PC-9 (cell line): Measurements from ENCODE around the gene TNFSF4. TPM values are rescaled to one million over a fixed set of nuclear protein-coding genes. Genes with fewer than 3 reads are reported as not detected.
"Not testable (repeated sequence)": the region's sequence is repeated elsewhere in the genome, so short reads cannot be mapped to it uniquely, and the experiment has no call there.

Experiments used
- BruUV-seq: library from RNA; stranded (reverse); fragments of 400-500 nt; replicated peaks from 2 replicates; lab custom pipeline; 2021; lab: Mats Ljungman, UMichigan
- CTCF ChIA-PET: fragments of 300-600 bp; sonication (Branson Sonifier 250); formaldehyde crosslinking; loops from one replicate; lab custom pipeline; 2022; ENCODE audit warnings: antibody characterized with exemption; lab: Charles Lee
- POLR2A ChIA-PET: fragments of 300-600 bp; sonication (Branson Sonifier 250); formaldehyde crosslinking; loops from one replicate; lab custom pipeline; 2022; ENCODE audit warnings: antibody characterized with exemption; ENCODE audit not compliant: unreplicated experiment; lab: Charles Lee
- DNase-seq, 2 experiments: peaks; one replicate each; pipeline versions ENCODE4 v3.0.0 to v3.0.0-alpha.2; 2015 to 2022; ENCODE audit warnings: mixed read lengths in 1 of 2
- H2AFZ ChIP-seq: fragments of 200-600 bp; sonication (generic); 2 replicates; pipeline ENCODE4 v1.8.1; 2017; ENCODE audit warnings: antibody characterized with exemption
- H3F3A ChIP-seq: fragments of 200-600 bp; sonication (generic); 2 replicates; pipeline ENCODE4 v1.8.1; 2017; ENCODE audit warnings: antibody characterized with exemption, mild to moderate bottlenecking, low read depth; ENCODE audit not compliant: insufficient read depth
- H3K27ac ChIP-seq: fragments of 200-600 bp; sonication (generic); 2 replicates; pipeline ENCODE4 v1.6.1; 2016; ENCODE audit warnings: mixed run types
- H3K27me3 ChIP-seq: fragments of 200-600 bp; sonication (generic); 2 replicates; pipeline ENCODE4 v1.6.1; 2016; ENCODE audit warnings: low read depth, mixed run types; ENCODE audit not compliant: insufficient read depth
- H3K36me3 ChIP-seq: fragments of 200-600 bp; sonication (generic); 2 replicates; pipeline ENCODE4 v1.6.1; 2016; ENCODE audit warnings: low read depth, mixed run types
- H3K4me1 ChIP-seq: fragments of 200-600 bp; sonication (generic); replicated peaks from 2 replicates; pipeline ENCODE4 v1.6.1; 2016; ENCODE audit warnings: mixed run types; ENCODE audit not compliant: insufficient read depth
- H3K4me2 ChIP-seq: fragments of 200-600 bp; sonication (generic); 2 replicates; pipeline ENCODE4 v1.6.1; 2017; ENCODE audit warnings: mixed run types
- H3K4me3 ChIP-seq: fragments of 200-600 bp; sonication (generic); 2 replicates; pipeline ENCODE4 v1.6.1; 2016; ENCODE audit warnings: mixed run types
- H3K79me2 ChIP-seq: fragments of 200-600 bp; sonication (generic); 2 replicates; pipeline ENCODE4 v1.6.1; 2017; ENCODE audit warnings: low read depth, mixed run types
- H3K9me2 ChIP-seq: fragments of 200-600 bp; sonication (generic); 2 replicates; pipeline ENCODE4 v1.8.1; 2017; ENCODE audit warnings: mild to moderate bottlenecking; ENCODE audit not compliant: insufficient read depth
- H3K9me3 ChIP-seq: fragments of 200-600 bp; sonication (generic); 2 replicates; pipeline ENCODE4 v1.8.1; 2016; ENCODE audit warnings: low read depth; ENCODE audit not compliant: insufficient read depth
- H4K20me1 ChIP-seq: fragments of 200-600 bp; sonication (generic); 2 replicates; pipeline ENCODE4 v1.8.1; 2017; ENCODE audit not compliant: insufficient read depth
- EZH2 ChIP-seq: fragments of 200-600 bp; sonication (generic); IDR thresholded peaks from 2 replicates; pipeline ENCODE4 v1.8.0; 2017; ENCODE audit warnings: antibody characterized with exemption, low read depth
- intact Hi-C: fragments of 100-400 bp; cut with micrococcal nuclease; formaldehyde crosslinking; loops from one replicate; pipeline ENCODE4 v1.10.0; 2022; ENCODE audit not compliant: unreplicated experiment
- total RNA-seq: library from RNA; stranded (reverse); gene quantifications from 2 replicates; pipeline ENCODE4 v1.2.3, GENCODE V29; 2021
- TF ChIP-seq, protein P1 (sequence below): fragments of 200-600 bp; sonication (generic); conservative IDR thresholded peaks from 2 replicates; pipeline ENCODE4 v1.6.1; 2017; ENCODE audit warnings: mixed run types, antibody characterized with exemption, mild to moderate bottlenecking, moderate library complexity

The TNFSF4 gene
- total RNA-seq, 1 experiment from 2014 or later, result 1.5 TPM

DNA sequence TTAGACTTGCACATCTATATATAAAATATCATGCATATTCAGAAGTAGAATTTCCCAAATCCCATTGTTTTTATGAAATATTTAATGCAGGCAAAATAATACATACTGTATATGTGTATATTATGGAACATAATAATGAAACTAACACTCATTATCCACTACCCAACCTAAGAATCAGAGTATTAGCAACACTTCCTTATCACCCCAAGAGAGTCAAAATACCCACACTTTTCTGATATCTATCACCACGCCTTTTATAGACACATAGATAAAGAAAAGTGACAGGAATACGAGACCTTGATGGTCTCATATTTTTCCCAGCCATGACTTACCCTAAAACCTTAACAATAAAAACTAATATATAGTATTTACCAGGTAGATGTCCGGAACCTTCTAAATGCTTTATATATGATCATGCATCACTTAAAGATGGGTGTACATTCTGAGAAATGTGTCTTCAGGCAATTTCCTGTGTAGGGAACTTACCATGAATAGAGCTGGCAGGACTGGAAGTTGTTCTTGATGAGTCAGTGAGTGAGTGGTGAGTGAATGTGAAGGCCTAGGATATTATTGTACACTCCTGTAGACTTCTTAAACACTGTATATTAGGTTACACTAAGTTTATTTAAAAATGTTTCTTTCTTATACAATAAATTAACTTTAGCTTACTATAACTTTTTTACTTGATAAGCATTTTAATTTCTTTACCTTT, 45.5 kb downstream of the TNFSF4 start:
- H3K4me3 ChIP-seq, result no peak overlapping the region
- no TSS peak for BruUV-seq
- POLR2A ChIA-PET, result interaction anchor here (0.7 kb wide), 1 partner anchor 17 kb away, joined by 3 read pairs; no protein-coding TSS in a partner anchor
- H3K4me1 ChIP-seq, result no peaks in the 10 kb centered on the region
- H4K20me1 ChIP-seq, result no peaks in the 10 kb centered on the region
- TF ChIP-seq, protein P1, sequence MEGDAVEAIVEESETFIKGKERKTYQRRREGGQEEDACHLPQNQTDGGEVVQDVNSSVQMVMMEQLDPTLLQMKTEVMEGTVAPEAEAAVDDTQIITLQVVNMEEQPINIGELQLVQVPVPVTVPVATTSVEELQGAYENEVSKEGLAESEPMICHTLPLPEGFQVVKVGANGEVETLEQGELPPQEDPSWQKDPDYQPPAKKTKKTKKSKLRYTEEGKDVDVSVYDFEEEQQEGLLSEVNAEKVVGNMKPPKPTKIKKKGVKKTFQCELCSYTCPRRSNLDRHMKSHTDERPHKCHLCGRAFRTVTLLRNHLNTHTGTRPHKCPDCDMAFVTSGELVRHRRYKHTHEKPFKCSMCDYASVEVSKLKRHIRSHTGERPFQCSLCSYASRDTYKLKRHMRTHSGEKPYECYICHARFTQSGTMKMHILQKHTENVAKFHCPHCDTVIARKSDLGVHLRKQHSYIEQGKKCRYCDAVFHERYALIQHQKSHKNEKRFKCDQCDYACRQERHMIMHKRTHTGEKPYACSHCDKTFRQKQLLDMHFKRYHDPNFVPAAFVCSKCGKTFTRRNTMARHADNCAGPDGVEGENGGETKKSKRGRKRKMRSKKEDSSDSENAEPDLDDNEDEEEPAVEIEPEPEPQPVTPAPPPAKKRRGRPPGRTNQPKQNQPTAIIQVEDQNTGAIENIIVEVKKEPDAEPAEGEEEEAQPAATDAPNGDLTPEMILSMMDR, result no peak
- no peak for TF ChIP-seq EZH2
- H3K9me3 ChIP-seq, result no peaks in the 10 kb centered on the region
- CTCF ChIA-PET, result no interaction called here
- no peaks in the 10 kb centered on the region for H3K9me2 ChIP-seq
- no peak overlapping the region for H3K4me2 ChIP-seq
- H2AFZ ChIP-seq, result no peak overlapping the region
- H3K79me2 ChIP-seq, result no peaks in the 10 kb centered on the region
- H3K27me3 ChIP-seq, result no peaks in the 10 kb centered on the region
- no peak overlapping the region for H3K27ac ChIP-seq
- intact Hi-C loops, result no loop called here
- H3K36me3 ChIP-seq, result no peaks in the 10 kb centered on the region
- no peaks in the 10 kb centered on the region for H3F3A ChIP-seq
- DNase-seq, result no peak

DNA sequence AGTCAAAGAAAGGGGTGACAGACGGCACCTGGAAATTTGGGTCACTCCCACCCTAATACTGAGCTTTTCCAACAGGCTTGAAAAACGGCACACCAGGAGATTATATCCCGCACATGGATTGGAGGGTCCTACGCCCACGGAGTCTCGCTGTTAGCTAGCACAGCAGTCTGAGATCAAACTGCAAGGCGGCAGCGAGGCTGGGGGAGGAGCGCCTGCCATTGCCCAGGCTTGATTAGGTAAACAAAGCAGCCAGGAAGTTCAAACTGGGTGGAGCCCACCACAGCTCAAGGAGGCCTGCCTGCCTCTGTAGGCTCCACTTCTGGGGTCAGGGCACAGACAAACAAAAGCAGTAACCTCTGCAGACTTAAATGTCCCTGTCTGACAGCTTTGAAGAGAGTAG, 53.2 kb downstream of the TNFSF4 start:
- POLR2A ChIA-PET, H3K9me3 ChIP-seq, H3K4me1 ChIP-seq, DNase-seq, H3K9me2 ChIP-seq, H3F3A ChIP-seq, H3K27ac ChIP-seq, H3K36me3 ChIP-seq, H3K4me2 ChIP-seq, H3K4me3 ChIP-seq, H3K27me3 ChIP-seq, BruUV-seq, H3K79me2 ChIP-seq, intact Hi-C loops, H2AFZ ChIP-seq, CTCF ChIA-PET, H4K20me1 ChIP-seq: not testable (repeated sequence)

DNA sequence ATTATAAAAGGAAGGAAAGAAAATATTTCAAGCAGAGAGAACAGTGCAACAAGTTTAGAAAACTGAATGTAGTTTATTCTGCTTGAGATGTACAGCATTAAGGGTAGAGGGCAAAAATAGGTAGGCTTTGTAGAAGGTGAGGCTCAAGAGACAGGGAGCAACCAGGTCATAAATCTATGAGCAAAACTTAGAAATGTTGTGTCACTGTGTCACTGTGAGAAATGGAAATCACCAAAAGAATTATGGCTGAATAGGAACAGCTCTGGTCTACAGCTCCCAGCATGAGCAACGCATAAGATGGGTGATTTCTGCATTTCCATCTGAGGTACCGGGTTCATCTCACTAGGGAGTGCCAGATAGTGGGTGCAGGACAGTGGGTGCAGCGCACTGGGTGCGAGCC, 53.6 kb downstream of the TNFSF4 start:
- ChIA-PET POLR2A (no interaction called here), CTCF (no interaction called here)
- BruUV-seq, result no TSS peak

More for the DNA sequence above, 53.6 kb downstream of the TNFSF4 start:
- Histone ChIP-seq H3K4me2 (no peak overlapping the region), H2AFZ (no peak overlapping the region), H3K27me3 (no peaks in the 10 kb centered on the region), H3K9me3 (0 out of 2 replicates have a peak, but pooled peaks cover 6% of the 10 kb centered on the region), H3K4me1 (no peaks in the 10 kb centered on the region), H3K36me3 (no peaks in the 10 kb centered on the region), H3K79me2 (no peaks in the 10 kb centered on the region), H3K4me3 (no peak overlapping the region), H3K9me2 (no peaks in the 10 kb centered on the region), H4K20me1 (no peaks in the 10 kb centered on the region), H3F3A (no peaks in the 10 kb centered on the region), H3K27ac (no peak overlapping the region)
- no peak for DNase-seq
- intact Hi-C loops, result no loop called here
- TF ChIP-seq, protein P1, result no peak
- TF ChIP-seq EZH2, result no peak
